ENCODE results near the gene URB1. TPM values are rescaled to one million over a fixed set of nuclear protein-coding genes. Genes with fewer than 3 reads are reported as not detected.

The URB1 gene
- total RNA-seq, 1 experiment from 2014 or later: 18.1 TPM

- intact Hi-C loops (cut with micrococcal nuclease; ENCODE audit: unreplicated experiment) (no loop called here), in situ Hi-C loops (cut with HindIII; ENCODE audit: low pct_unique_long_range_greater_than_20kb, low sequenced_read_pairs) (no loop called here)
- ATAC-seq: no peak
- H3K36me3 ChIP-seq (ENCODE audit: control insufficient read depth, insufficient read depth, low read length): peaks cover 6% of the 10 kb centered on the region
- H3K4me3 ChIP-seq (ENCODE audit: low read depth in 2 of 2, low read length in 2 of 2): no peak overlapping the region
- BruUV-seq (replicated peaks): no TSS peak
- CTCF ChIA-PET: no interaction called here
- H3K4me1 ChIP-seq (ENCODE audit: control insufficient read depth, insufficient read depth, low read length): no peaks in the 10 kb centered on the region
- H3K27me3 ChIP-seq (ENCODE audit: control insufficient read depth, insufficient read depth, low read length): no peaks in the 10 kb centered on the region
- POLR2A ChIA-PET: no interaction called here
- no peak for DNase-seq (ENCODE audit: low read depth, low spot score)
- H3K9me3 ChIP-seq (ENCODE audit: control insufficient read depth, insufficient read depth, low read depth, low read length): no peaks in the 10 kb centered on the region
- no peak overlapping the region for H3K27ac ChIP-seq (ENCODE audit: low read length)
- TF ChIP-seq TCF7L2 (IDR thresholded peaks at IDR 0.05; ENCODE audit: low read depth, low read length): no peak
- TF ChIP-seq, protein P1, sequence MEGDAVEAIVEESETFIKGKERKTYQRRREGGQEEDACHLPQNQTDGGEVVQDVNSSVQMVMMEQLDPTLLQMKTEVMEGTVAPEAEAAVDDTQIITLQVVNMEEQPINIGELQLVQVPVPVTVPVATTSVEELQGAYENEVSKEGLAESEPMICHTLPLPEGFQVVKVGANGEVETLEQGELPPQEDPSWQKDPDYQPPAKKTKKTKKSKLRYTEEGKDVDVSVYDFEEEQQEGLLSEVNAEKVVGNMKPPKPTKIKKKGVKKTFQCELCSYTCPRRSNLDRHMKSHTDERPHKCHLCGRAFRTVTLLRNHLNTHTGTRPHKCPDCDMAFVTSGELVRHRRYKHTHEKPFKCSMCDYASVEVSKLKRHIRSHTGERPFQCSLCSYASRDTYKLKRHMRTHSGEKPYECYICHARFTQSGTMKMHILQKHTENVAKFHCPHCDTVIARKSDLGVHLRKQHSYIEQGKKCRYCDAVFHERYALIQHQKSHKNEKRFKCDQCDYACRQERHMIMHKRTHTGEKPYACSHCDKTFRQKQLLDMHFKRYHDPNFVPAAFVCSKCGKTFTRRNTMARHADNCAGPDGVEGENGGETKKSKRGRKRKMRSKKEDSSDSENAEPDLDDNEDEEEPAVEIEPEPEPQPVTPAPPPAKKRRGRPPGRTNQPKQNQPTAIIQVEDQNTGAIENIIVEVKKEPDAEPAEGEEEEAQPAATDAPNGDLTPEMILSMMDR (IDR thresholded peaks at IDR 0.05): no peak
- no peak for TF ChIP-seq POLR2AphosphoS5 (IDR thresholded peaks at IDR 0.05; ENCODE audit: low read depth, low read length)
- TF ChIP-seq SIN3A (IDR thresholded peaks at IDR 0.05; ENCODE audit: borderline replicate concordance, insufficient read depth, low read depth, low read length): no peak
- TF ChIP-seq REST (IDR thresholded peaks at IDR 0.05; ENCODE audit: insufficient read depth in 1 of 2, low read depth in 2 of 2, low read length in 1 of 2): no peak
Observed at GRCh38 chr21:32315511-32316281, 77.1 kb downstream of the URB1 start.

GRCh38 chr21:32314806-32315205 lies 78.0 kb downstream of the URB1 start:
- TF ChIP-seq POLR2AphosphoS5 (IDR thresholded peaks at IDR 0.05; ENCODE audit: low read depth, low read length) (no peak), TCF7L2 (IDR thresholded peaks at IDR 0.05; ENCODE audit: low read depth, low read length) (no peak), SIN3A (IDR thresholded peaks at IDR 0.05; ENCODE audit: borderline replicate concordance, insufficient read depth, low read depth, low read length) (no peak), REST (IDR thresholded peaks at IDR 0.05; ENCODE audit: insufficient read depth in 1 of 2, low read depth in 2 of 2, low read length in 1 of 2) (no peak)
- TF ChIP-seq, protein P1 (IDR thresholded peaks at IDR 0.05): no peak
- no TSS peak for BruUV-seq (replicated peaks)
- intact Hi-C loops (cut with micrococcal nuclease; ENCODE audit: unreplicated experiment): no loop called here
- Histone ChIP-seq H3K36me3 (ENCODE audit: control insufficient read depth, insufficient read depth, low read length) (peaks cover 6% of the 10 kb centered on the region), H3K4me3 (ENCODE audit: low read depth in 2 of 2, low read length in 2 of 2) (no peak overlapping the region), H3K4me1 (ENCODE audit: control insufficient read depth, insufficient read depth, low read length) (no peaks in the 10 kb centered on the region), H3K27me3 (ENCODE audit: control insufficient read depth, insufficient read depth, low read length) (no peaks in the 10 kb centered on the region), H3K27ac (ENCODE audit: low read length) (no peak overlapping the region), H3K9me3 (ENCODE audit: control insufficient read depth, insufficient read depth, low read depth, low read length) (no peaks in the 10 kb centered on the region)
- in situ Hi-C loops (cut with HindIII; ENCODE audit: low pct_unique_long_range_greater_than_20kb, low sequenced_read_pairs): no loop called here
- DNase-seq (ENCODE audit: low read depth, low spot score) (no peak), ATAC-seq (no peak)
- POLR2A ChIA-PET: no interaction called here
- CTCF ChIA-PET: no interaction called here
